Cardiac fibroblast (primary cell): ENCODE measurements around the gene MN1.

Experiments used
- DNase-seq, 2 donors: peaks; one replicate each; pipeline versions ENCODE4 v3.0.0 to v3.0.0-alpha.2; 2010; ENCODE audit warnings: low read depth in 2 of 2
- H3K4me3 ChIP-seq, 2 donors: replicated peaks in 1 of 2; 1 replicate in 1 of 2; 2 replicates in 1 of 2; pipeline ENCODE4 v1.5.1; 2011; ENCODE audit warnings: low read depth in 2 of 2, low read length in 2 of 2, mild to moderate bottlenecking in 2 of 2, moderate library complexity in 1 of 2
- TF ChIP-seq, protein P1 (sequence below): IDR thresholded peaks from one replicate; pipeline ENCODE4 v1.5.1; 2011; ENCODE audit warnings: low read depth, mild to moderate bottlenecking, low read length, inconsistent platforms

The MN1 gene

DNA sequence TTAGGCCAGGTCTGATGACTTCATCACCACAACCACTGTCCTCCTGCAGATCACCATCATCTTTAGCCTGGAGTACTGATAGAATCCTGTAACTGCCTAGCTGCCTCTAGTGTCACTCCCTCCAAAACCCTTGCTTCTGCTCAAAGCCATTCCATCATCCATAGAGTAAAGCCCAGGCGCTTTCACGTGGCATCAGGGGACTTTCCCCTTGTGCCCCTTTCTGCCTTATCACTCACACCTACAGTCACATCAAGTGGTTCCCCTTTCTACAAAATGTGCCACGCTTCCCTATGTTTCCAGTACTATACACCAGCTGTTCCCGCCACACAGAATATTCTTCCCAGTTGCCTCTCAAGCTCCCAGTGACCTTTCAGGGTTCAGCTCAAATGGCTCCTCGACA lies 75.9 kb downstream of the MN1 start:
- TF ChIP-seq, protein P1, sequence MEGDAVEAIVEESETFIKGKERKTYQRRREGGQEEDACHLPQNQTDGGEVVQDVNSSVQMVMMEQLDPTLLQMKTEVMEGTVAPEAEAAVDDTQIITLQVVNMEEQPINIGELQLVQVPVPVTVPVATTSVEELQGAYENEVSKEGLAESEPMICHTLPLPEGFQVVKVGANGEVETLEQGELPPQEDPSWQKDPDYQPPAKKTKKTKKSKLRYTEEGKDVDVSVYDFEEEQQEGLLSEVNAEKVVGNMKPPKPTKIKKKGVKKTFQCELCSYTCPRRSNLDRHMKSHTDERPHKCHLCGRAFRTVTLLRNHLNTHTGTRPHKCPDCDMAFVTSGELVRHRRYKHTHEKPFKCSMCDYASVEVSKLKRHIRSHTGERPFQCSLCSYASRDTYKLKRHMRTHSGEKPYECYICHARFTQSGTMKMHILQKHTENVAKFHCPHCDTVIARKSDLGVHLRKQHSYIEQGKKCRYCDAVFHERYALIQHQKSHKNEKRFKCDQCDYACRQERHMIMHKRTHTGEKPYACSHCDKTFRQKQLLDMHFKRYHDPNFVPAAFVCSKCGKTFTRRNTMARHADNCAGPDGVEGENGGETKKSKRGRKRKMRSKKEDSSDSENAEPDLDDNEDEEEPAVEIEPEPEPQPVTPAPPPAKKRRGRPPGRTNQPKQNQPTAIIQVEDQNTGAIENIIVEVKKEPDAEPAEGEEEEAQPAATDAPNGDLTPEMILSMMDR: no peak
- no peak for DNase-seq
- no peak overlapping the region for H3K4me3 ChIP-seq

GRCh38 chr22:27724709-27725108 lies 76.8 kb downstream of the MN1 start:
- no peak for DNase-seq
- TF ChIP-seq, protein P1: no peak
- no peak overlapping the region for H3K4me3 ChIP-seq

DNA sequence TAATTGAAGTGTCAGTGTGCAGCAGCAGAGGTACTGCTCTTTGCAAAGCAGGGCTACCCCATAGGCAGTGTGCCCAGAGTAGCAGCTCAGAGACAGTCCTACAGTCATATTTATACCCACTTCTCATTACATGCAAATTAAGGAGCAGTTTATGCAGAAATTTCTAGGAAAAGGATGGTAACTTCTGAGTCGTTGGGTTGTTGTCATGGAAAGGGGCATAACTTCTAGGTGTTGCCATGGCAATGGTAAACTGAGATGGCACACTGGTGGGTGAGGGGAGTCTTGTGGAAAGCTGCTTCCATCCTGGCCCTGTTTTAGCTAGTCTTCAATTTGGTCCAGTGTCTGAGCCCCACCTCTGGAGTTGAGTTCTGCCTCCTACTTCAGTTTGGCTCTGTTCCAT lies 77.4 kb downstream of the MN1 start:
- TF ChIP-seq, protein P1: no peak
- no peak for DNase-seq
- H3K4me3 ChIP-seq: no peak overlapping the region

DNA sequence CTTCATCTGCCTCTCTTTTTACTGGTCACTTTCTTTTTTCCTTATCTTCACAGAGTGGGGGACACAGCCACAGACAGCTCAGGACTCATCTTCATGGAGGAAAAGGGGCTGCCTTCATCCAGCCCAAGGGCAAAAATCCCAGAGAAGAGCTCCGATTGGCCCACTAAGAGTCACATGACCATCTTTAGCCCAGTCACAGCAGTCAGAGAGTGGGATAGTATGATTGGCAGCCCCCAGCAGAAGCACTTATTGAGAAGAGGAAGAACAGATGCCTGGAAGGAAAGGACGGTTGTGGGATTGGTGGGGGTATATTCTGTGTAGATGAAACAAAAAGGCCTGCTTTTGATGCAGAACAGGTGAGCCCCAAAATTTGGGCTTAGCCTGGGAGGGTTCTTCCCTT lies 77.8 kb downstream of the MN1 start:
- DNase-seq: no peak
- no peak overlapping the region for H3K4me3 ChIP-seq
- TF ChIP-seq, protein P1: no peak

DNA sequence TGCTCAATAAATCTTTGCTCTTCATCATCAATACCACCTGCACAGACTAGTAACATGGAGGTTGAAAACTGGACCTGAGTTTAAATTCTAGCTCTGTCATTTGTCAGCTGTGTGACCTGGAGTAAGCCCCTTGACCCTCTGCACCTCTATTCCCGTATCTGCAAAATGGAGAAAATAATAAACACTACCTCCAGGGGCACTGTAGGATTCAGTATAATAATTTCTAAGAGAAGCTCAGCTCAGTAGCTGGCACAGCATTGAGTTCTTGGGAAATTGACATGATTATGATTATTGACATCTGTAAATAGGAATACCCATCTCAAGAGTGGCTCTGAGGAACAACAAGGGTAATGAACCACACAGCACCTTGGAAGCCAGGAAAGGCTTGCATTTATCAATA lies 78.4 kb downstream of the MN1 start:
- H3K4me3 ChIP-seq: no peak overlapping the region
- no peak for DNase-seq
- TF ChIP-seq, protein P1: peak; percentile 3

DNA sequence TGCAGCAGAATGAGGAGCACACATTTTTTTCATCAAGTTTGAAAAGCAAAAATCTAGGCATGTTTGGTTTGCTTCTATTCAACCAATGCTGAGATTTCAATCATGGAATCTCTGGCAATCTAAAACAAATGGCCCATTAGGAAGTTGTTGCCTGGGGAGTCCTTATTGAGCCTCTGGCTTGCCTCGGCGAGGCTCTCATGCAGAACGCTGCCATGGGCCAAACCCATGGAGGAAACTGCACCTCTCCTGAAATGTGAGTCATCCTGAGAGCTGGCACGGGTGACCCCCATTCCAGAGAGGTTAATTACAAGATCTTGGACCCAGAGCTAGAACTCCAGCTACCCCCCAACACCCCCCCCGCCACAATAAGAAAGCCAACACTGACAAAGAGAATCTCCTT lies 80.7 kb downstream of the MN1 start:
- TF ChIP-seq, protein P1: no peak
- DNase-seq: no peak
- no peak overlapping the region for H3K4me3 ChIP-seq

GRCh38 chr22:27719535-27720227 lies 81.9 kb downstream of the MN1 start:
- peak in 1 of 2 donors; percentile 46 for DNase-seq
- no peak overlapping the region for H3K4me3 ChIP-seq
- TF ChIP-seq, protein P1: no peak
